Pancreas (tissue), 10 donors: ENCODE data around the gene P3H2. TPM values are rescaled to one million over a fixed set of nuclear protein-coding genes. Genes with fewer than 3 reads are reported as not detected.

Experiments used
- ATAC-seq, 4 donors: fragments of 200-7000 bp; cut with Tn5 transposase; one replicate each; pipeline versions ENCODE4 v1.8.0 to v1.9.1; 2020; ENCODE audit warnings: mild to moderate bottlenecking in 4 of 4, moderate library complexity in 4 of 4
- DNase-seq, 6 donors: peaks; one replicate each; pipeline ENCODE4 v3.0.0-alpha.2; 2020
- FAIRE-seq: peaks from 2 replicates; lab custom pipeline; 2012; peaks lifted over from hg19 to GRCh38; lab: Jason Lieb, UNC
- H3K27ac ChIP-seq, 4 donors: fragments of 200-600 bp; sonication (generic); 1 replicate in 3 of 4; 2 replicates in 1 of 4; pipeline versions ENCODE4 v1.5.0 to v1.8.0; 2020
- H3K27me3 ChIP-seq, 4 donors: fragments of 200-600 bp; one replicate each; pipeline ENCODE4 v1.8.0; 2021
- H3K36me3 ChIP-seq, 3 donors: fragments of 200-600 bp; sonication (generic) in 1 of 3; one replicate each; pipeline versions ENCODE4 v1.5.0 to v1.8.0; 2020 to 2021
- H3K4me1 ChIP-seq, 3 donors: fragments of 200-600 bp; one replicate each; pipeline ENCODE4 v1.8.0; 2021
- H3K4me3 ChIP-seq, 4 donors: fragments of 200-600 bp; sonication (generic) in 2 of 4; one replicate each; pipeline versions ENCODE4 v1.5.0 to v1.8.0; 2020 to 2021
- H3K9me3 ChIP-seq, 4 donors: fragments of 200-600 bp; one replicate each; pipeline ENCODE4 v1.8.0; 2021
- CTCF ChIP-seq, 4 donors: fragments of 200-600 bp; sonication (generic) in 3 of 4; IDR thresholded peaks; one replicate each; pipeline versions ENCODE4 v1.5.0 to v1.8.0; 2021; ENCODE audit warnings: antibody characterized with exemption in 4 of 4
- WGBS, 2 donors: extraction: QIAGEN DNeasy Blood & Tissue Kit; methylation state at CpG; one replicate each; pipeline ENCODE4 v1.1.7; 2013; 5-methylcytosine and 5-hydroxymethylcytosine counted together
- intact Hi-C, 3 donors: fragments of 100-400 bp; cut with DNase I; formaldehyde crosslinking; loops; one replicate each; pipeline versions ENCODE4 v1.11.1 to v1.14.2; 2022
- polyA plus RNA-seq, 2 donors: library from polyadenylated mRNA; stranded (reverse); fragments of 200-250 nt; gene quantifications; one replicate each; pipeline ENCODE4 v1.2.3, GENCODE V29; 2013
- total RNA-seq, 6 donors: library from RNA; stranded (reverse); fragmentation: NEBNext Ultra II Directional in 4 of 6; extraction: Animal tissue kit (Norgen Biotek cat#: 25700) in 4 of 6; gene quantifications; one replicate each; pipeline versions ENCODE4 v1.2.1 to v1.2.4, GENCODE V29; 2021 to 2023
- donor health status: healthy with polysubstance abuse.
- donor health status: DM: no; HTN: no; CAD: no; lungs with moderate emphysema.
- donor health status: DM: no; HTN: no; CAD: no.
- donor health status: control.
- donor health status: control.
- donor health status: Bipolar disorder and iron deficiency.
- donor health status: DM: yes; HTN: yes; CAD: no.
- donor health status: DM: no; HTN: no; CAD: no.
- donor health status: DM: no; HTN: no; CAD: no.
- donor health status: DM: yes; HTN: yes; CAD: no.

P3H2 gene
- total and polyA plus RNA-seq, 8 donors: 1.2 to 5.7 (median 4.4) TPM

- 77 to 81% methylated on average over 6 of the region's 6 CpGs for WGBS, 2 donors
- FAIRE-seq: no peak
- Histone ChIP-seq H3K36me3 (no peaks in the 10 kb centered on the region), H3K27me3 (no peaks in the 10 kb centered on the region), H3K9me3 (no peaks in the 10 kb centered on the region), H3K27ac (no peak overlapping the region), H3K4me1 (peaks cover 6 to 9% (median 7%) of the 10 kb centered on the region in 3 donors), H3K4me3 (no peak overlapping the region)
- no peak for ATAC-seq
- no peak for DNase-seq
- no peak for TF ChIP-seq CTCF (IDR thresholded peaks at IDR 0.05)
- intact Hi-C loops: no loop called here
Measured at GRCh38 chr3:189936201-189936945, 184.3 kb downstream of the P3H2 start.

GRCh38 chr3:189927975-189928895 is 192.5 kb downstream of the P3H2 start:
- TF ChIP-seq CTCF (IDR thresholded peaks at IDR 0.05): no peak
- peaks cover 7 to 19% (median 10%) of the 10 kb centered on the region in 3 donors for H3K4me1 ChIP-seq
- no peaks in the 10 kb centered on the region for H3K27me3 ChIP-seq
- H3K4me3 ChIP-seq: no peak overlapping the region
- intact Hi-C loops: no loop called here
- peak overlapping the region in 2 of 4 donors; percentile 24 to 61 for H3K27ac ChIP-seq
- no peaks in the 10 kb centered on the region for H3K36me3 ChIP-seq
- ATAC-seq (peak; percentile 88 to 98 (median 96)), DNase-seq (peak in 3 of 6 donors; percentile 32 to 49 (median 41)), FAIRE-seq (no peak)
- WGBS, 2 donors: 65 to 70% methylated on average over 6 of the region's 6 CpGs
- no peaks in the 10 kb centered on the region for H3K9me3 ChIP-seq

- no peak for TF ChIP-seq CTCF (IDR thresholded peaks at IDR 0.05)
- intact Hi-C loops: no loop called here
Measured at GRCh38 chr3:189921770-189922169, 198.9 kb downstream of the P3H2 start.

GRCh38 chr3:189914799-189915198 is 205.9 kb downstream of the P3H2 start:
- Histone ChIP-seq H3K4me1 (peaks cover 0 to 11% (median 0%) of the 10 kb centered on the region in 3 donors), H3K4me3 (no peak overlapping the region), H3K9me3 (no peaks in the 10 kb centered on the region), H3K36me3 (no peaks in the 10 kb centered on the region), H3K27me3 (no peaks in the 10 kb centered on the region), H3K27ac (no peak overlapping the region)
- 84 to 85% methylated on average over 3 of the region's 3 CpGs for WGBS, 2 donors
- FAIRE-seq: no peak
- DNase-seq: no peak
- intact Hi-C loops: no loop called here
- TF ChIP-seq CTCF (IDR thresholded peaks at IDR 0.05): no peak
- ATAC-seq: peak in 3 of 4 donors; percentile 23 to 56 (median 32)

More at GRCh38 chr3:189921770-189922169, 198.9 kb downstream of the P3H2 start:
- DNase-seq (no peak), FAIRE-seq (no peak), ATAC-seq (no peak)
- Histone ChIP-seq H3K27me3 (no peaks in the 10 kb centered on the region), H3K4me1 (peaks cover 0 to 14% (median 0%) of the 10 kb centered on the region in 3 donors), H3K36me3 (no peaks in the 10 kb centered on the region), H3K27ac (no peak overlapping the region), H3K4me3 (no peak overlapping the region), H3K9me3 (no peaks in the 10 kb centered on the region)
